ENCODE measurements around the gene KLK8.
"Not testable (repeated sequence)": the region's sequence is repeated elsewhere in the genome, so short reads cannot be mapped to it uniquely, and the experiment has no call there.

KLK8 gene

DNA sequence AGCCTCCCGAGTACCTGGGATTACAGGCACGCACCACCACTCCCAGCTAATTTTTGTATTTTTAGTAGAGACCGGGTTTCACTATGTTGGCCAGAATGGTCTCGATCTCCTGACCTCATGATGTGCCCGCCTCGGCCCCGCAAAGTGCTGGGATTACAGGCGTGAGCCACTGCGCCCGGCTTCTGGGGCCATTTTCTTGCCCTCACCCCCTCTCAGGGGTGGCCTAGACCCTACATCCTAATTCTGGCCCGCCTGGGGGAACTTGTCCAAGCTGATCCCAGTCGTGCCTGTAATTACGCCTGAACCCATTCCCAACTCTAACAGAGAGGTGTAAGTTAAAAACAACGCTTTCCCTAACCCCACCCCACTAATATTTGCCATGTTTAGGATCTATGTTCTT is 17.0 kb downstream of the KLK8 start:
- H3K4me1 Mint-ChIP-seq; ATAC-seq (ENCODE audit: low read depth); H3K4me3 Mint-ChIP-seq; H3K36me3 Mint-ChIP-seq; H3K27ac Mint-ChIP-seq; H3K9me3 Mint-ChIP-seq; DNase-seq (ENCODE audit: low spot score in 2 of 2): not testable (repeated sequence)
- peaks cover 28% of the 10 kb centered on the region for H3K27me3 Mint-ChIP-seq

DNA sequence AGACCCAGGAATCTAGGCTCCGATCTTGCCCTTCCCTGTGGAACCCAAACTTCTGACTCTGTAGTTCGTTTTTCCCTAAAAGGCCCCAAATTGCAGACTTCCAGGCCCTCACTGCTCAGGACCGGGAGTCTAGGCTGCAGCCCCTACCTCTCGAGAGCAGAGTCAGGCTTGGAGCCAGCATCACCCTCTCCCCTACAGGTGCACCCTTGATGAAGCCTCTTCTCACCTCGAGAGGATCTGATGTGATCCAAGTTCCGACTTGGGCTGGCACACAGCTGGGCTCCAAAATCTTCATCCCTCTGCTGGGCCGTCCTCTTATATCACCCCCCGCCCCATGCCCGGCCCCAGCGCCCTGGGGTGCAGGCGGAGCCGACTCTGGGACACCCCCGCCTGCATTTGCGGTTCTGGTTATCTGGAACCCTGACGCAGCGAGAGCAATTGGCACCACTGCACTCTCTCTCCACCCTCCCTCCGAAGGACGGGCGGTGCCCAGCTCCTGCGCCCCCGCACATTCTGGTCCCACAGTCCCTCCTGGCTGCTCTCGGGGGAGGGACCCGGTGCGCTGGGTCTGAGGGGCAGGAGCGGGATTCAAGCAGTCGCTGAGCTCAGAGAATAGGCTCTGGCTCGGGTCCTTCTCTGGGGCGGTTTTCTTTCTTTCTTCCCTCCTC is 17.6 kb downstream of the KLK8 start, which contains the start of gene KLK7:
TSS of gene KLK7 (minus strand) at position 293 of the 668 bp plus-strand sequence. CDS start 1,518 bp downstream, outside the sequence.
- ATAC-seq (ENCODE audit: low read depth) (no peak), DNase-seq (ENCODE audit: low spot score in 2 of 2) (no peak)
- H3K27me3 Mint-ChIP-seq, result peaks cover 30% of the 10 kb centered on the region
- H3K36me3 Mint-ChIP-seq, result peaks cover 4% of the 10 kb centered on the region
- H3K9me3 Mint-ChIP-seq, result peaks cover 6% of the 10 kb centered on the region
- no peak within 1 kb of the TSS for H3K27ac Mint-ChIP-seq
- H3K4me3 Mint-ChIP-seq, result no peak within 1 kb of the TSS
- no peaks in the 10 kb centered on the region for H3K4me1 Mint-ChIP-seq

DNA sequence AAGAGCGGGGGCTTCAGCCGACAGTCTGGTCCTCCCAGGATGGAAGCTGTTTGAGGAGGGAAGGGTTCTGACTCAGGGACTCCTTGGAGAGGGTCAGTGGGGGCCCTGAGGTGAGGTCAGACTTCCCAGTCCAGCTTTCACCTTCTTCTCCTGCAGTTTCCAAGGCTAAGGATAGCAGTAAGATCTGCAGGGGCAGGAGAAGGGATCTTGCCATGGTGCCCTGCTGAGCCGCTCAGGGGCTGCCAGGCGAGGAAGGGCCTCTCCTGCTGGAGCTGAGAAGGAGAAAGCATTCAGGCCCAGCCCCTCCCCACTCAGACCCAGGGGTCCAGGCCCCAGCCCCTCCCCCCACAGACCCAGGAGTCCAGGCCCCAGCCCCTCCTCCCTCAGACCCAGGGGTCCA is 19.2 kb downstream of the KLK8 start:
- Mint-ChIP-seq H3K9me3 (peaks cover 4% of the 10 kb centered on the region), H3K27me3 (peaks cover 37% of the 10 kb centered on the region), H3K27ac (no peak overlapping the region), H3K4me3 (no peak overlapping the region), H3K4me1 (no peaks in the 10 kb centered on the region), H3K36me3 (peaks cover 4% of the 10 kb centered on the region)
- ATAC-seq (ENCODE audit: low read depth), result no peak
- no peak for DNase-seq (ENCODE audit: low spot score in 2 of 2)

DNA sequence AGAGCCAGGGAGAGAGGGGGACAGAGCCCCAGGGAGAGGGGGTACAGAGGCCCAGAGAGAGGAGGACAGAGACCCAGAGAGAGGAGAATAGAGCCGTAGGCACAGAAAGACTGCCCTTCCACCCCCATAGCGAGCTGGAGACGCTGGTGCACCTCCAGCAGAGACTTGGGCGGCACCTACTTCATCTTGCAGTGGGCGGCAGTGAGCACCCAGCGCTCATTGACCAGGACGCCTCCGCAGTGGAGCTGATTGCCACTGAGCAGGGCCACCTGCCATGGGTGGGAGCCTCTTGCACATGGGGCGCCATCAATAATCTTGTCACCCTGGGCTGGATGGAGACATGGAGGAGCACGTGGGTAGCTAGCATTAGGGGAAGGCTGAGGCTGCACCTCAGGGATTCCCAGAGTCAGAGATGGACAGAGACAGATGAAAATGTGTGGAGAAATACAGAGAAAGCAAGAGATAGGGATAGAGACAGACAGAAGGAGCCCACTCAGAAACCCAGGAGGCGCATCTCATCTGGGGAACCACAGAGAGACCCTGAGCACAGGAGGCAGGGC is 19.7 kb downstream of the KLK8 start:
- H3K36me3 Mint-ChIP-seq, result peaks cover 4% of the 10 kb centered on the region
- peaks cover 39% of the 10 kb centered on the region for H3K27me3 Mint-ChIP-seq

DNA sequence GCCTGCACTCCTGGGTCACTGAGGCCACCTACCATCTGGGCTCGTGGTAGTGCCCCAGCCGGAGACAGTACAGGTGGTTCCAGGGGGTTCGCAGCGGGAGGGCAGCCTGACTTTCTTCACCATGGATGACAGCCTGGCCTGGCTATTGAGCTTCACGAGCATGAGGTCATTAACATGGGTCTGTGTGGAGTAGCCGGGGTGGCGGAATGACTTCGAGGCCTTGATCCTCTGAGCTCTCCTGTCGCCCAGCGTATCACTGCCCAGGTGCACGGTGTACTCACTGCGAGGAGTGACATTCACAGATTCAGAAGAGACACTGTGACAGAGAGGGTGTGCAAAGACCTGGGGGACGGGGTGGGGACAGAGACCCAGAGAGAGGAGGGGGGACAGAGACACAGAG is 21.2 kb downstream of the KLK8 start:
- no peak for DNase-seq (ENCODE audit: low spot score in 2 of 2)
- H3K36me3 Mint-ChIP-seq, result peaks cover 4% of the 10 kb centered on the region
- peaks cover 39% of the 10 kb centered on the region for H3K27me3 Mint-ChIP-seq
- H3K27ac Mint-ChIP-seq, result no peak overlapping the region
- no peaks in the 10 kb centered on the region for H3K4me1 Mint-ChIP-seq
- no peak for ATAC-seq (ENCODE audit: low read depth)
- H3K4me3 Mint-ChIP-seq, result no peak overlapping the region
- peaks cover 4% of the 10 kb centered on the region for H3K9me3 Mint-ChIP-seq

More for the DNA sequence above, 19.7 kb downstream of the KLK8 start:
- no peak overlapping the region for H3K27ac Mint-ChIP-seq
- no peaks in the 10 kb centered on the region for H3K4me1 Mint-ChIP-seq
- ATAC-seq (ENCODE audit: low read depth) (no peak), DNase-seq (ENCODE audit: low spot score in 2 of 2) (no peak)
- H3K4me3 Mint-ChIP-seq, result no peak overlapping the region
- peaks cover 4% of the 10 kb centered on the region for H3K9me3 Mint-ChIP-seq

DNA sequence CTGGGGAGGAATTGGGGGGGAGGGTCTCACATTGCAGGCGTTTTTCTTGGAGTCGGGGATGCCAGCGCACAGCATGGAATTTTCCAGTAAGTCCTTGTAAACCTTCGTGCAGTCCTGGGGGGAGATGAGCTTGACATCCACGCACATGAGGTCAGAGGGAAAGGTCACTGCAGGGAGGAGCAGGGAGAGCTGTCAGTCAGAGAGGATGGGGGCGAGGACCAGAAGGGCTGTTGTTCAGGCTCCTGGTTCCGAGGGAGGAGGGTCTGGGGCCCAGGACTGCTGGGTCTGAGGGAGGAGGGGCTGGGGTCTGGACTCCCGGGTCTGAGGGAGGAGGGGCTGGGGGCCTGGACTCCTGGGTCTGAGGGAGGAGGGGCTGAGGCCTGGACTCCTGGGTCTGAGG is 21.6 kb downstream of the KLK8 start:
- Mint-ChIP-seq H3K4me1 (no peaks in the 10 kb centered on the region), H3K27me3 (peaks cover 39% of the 10 kb centered on the region)
- no peak for ATAC-seq (ENCODE audit: low read depth)

DNA sequence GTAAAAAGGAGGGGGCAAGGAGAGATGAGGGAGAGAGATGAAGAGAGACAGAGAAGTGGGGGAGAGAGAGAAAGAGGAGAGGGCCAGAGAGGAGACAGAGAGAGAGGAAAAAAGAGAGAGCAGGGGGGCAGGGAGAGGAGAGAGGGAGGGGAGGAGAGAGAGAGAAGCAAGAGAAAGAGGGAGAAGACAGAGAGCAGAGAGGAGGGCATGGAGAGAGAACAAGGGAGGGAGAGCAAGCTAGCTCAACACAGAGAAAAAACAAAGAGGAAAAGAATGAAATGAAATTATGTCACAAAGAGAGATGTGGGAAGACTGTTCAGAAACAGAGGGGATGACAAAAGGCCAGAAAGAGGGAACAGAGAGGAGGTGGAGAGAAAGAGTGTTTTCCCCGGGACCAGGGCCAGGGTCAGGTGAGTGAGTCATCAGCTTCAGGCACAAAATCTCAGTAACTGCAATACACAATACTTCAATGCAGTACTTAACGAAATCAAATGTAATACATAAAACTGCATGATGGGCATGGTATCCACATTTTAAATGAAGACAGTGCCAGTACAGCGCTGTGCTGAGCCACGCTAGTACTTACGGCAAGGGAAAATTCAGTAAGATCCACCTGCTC is 22.5 kb downstream of the KLK8 start:
- Mint-ChIP-seq H3K36me3 (peaks cover 4% of the 10 kb centered on the region), H3K27ac (no peak overlapping the region), H3K4me1 (no peaks in the 10 kb centered on the region), H3K4me3 (no peak overlapping the region), H3K9me3 (peaks cover 4% of the 10 kb centered on the region), H3K27me3 (peaks cover 38% of the 10 kb centered on the region)
- DNase-seq (ENCODE audit: low spot score in 2 of 2) (no peak), ATAC-seq (ENCODE audit: low read depth) (no peak)

More for the DNA sequence above, 21.6 kb downstream of the KLK8 start:
- no peak overlapping the region for H3K27ac Mint-ChIP-seq
- peaks cover 4% of the 10 kb centered on the region for H3K36me3 Mint-ChIP-seq
- peaks cover 4% of the 10 kb centered on the region for H3K9me3 Mint-ChIP-seq
- DNase-seq (ENCODE audit: low spot score in 2 of 2), result no peak
- no peak overlapping the region for H3K4me3 Mint-ChIP-seq

DNA sequence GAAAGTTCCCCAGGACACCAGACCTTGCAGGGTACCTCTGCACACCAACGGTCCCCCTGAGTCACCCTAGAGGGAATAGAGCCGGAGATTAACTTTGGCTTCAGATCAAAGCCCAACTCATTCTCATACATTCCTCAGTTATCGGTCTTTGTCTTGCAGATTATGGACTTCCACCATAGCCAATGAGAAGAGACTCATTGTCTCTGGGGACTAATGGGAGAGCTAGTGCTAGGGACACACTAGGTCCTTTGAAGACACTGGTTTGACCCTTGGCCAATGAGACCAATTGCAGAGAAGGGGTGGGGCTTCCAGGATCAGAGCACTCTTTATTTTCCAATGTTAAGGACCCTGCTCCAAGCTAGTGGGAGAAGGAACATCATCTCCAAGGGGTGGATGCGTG is 23.8 kb downstream of the KLK8 start:
- Mint-ChIP-seq H3K9me3 (peaks cover 4% of the 10 kb centered on the region), H3K27ac (no peak overlapping the region), H3K4me3 (no peak overlapping the region), H3K36me3 (peaks cover 4% of the 10 kb centered on the region), H3K27me3 (peaks cover 41% of the 10 kb centered on the region), H3K4me1 (no peaks in the 10 kb centered on the region)
- ATAC-seq (ENCODE audit: low read depth) (no peak), DNase-seq (ENCODE audit: low spot score in 2 of 2) (no peak)

DNA sequence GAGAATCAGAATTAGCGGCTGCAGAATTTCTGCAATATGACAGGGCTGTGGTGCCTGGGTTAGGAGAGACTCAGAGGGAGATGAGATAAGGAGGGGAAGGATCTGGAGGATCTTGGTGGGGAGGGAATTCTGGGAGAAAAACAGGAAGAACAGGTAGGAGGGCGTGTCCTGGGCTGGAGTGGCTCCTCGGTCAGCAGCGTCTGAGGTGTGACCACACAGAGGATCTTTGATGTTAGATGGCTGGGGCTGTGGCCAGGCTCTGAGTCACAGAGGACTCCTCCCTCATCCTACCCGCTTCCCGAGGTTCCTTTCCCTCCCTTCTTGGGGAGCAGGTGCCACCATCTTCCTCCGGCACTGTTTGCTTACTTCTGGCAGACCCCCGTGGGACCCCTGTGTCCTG is 25.6 kb downstream of the KLK8 start:
- Mint-ChIP-seq H3K4me1 (no peaks in the 10 kb centered on the region), H3K27ac (no peak overlapping the region), H3K9me3 (peaks cover under 1% of the 10 kb centered on the region), H3K4me3 (no peak overlapping the region), H3K36me3 (peaks cover 2% of the 10 kb centered on the region), H3K27me3 (peaks cover 33% of the 10 kb centered on the region)
- DNase-seq (ENCODE audit: low spot score in 2 of 2) (no peak), ATAC-seq (ENCODE audit: low read depth) (no peak)

DNA sequence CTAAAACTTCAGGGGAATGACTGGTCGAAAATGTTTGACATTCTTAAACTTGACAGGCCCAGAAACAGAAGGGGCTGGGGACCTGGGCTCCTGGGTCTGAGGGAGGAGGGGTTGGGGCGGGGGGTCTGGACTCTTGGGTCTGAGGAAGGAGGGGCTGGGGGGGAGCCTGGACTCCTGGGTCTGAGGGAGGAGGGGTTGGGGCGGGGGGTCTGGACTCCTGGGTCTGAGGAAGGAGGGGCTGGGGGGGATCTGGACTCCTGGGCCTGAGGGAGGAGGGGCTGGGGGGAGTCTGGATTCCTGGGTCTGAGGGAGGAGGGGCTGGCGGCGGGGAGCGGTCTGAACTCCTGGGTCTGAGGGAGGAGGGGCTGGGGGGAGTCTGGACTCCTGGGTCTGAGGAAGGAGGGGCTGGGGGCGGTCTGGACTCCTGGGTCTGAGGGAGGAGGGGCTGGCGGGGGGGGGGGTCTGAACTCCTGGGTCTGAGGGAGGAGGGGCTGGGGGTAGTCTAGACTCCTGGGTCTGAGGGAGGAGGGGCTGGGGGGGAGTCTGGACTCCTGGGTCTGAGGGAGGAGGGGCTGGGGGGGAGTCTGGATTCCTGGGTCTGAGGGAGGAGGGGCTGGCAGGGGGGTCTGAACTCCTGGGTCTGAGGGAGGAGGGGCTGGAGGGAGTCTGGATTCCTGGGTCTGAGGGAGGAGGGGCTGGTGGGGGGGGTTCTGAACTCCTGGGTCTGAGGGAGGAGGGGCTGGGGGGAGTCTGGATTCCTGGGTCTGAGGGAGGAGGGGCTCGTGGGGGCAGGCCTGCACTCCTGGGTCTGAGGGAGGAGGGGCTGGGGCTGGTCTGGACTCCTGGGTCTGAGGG is 26.5 kb downstream of the KLK8 start:
- no peak for ATAC-seq (ENCODE audit: low read depth)
- H3K4me1 Mint-ChIP-seq, result no peaks in the 10 kb centered on the region
- no peak for DNase-seq (ENCODE audit: low spot score in 2 of 2)
- peaks cover under 1% of the 10 kb centered on the region for H3K9me3 Mint-ChIP-seq
- peaks cover under 1% of the 10 kb centered on the region for H3K36me3 Mint-ChIP-seq
- peaks cover 33% of the 10 kb centered on the region for H3K27me3 Mint-ChIP-seq
- no peak overlapping the region for H3K27ac Mint-ChIP-seq
- H3K4me3 Mint-ChIP-seq, result no peak overlapping the region

DNA sequence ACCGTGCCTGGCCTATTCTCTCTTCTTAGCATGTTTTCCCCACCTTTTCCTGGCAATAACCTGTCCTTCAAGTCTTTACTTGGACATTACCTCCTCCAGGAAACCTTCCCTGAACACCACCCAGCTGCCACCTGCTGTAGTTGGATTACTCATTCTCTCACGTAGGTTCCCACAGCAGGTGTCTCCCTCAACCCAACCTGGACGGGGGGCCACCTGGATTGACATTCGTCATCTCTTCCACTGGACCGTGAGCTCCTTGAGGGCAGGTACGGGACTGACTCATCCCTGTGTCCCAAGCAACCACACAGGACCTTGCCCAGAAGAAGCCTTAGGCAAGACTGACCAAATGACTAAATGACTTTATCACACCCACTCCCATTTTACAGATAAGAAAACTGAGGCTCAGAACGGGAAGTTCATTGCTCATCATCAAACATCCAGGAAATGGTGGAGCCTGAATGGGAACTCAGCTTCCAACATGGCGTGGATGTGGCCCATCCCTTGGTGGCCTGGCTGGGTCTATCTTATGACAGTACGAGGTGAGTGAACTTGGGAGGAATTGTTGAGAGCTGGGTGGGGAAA is 28.5 kb downstream of the KLK8 start:
- ATAC-seq (ENCODE audit: low read depth) (no peak), DNase-seq (ENCODE audit: low spot score in 2 of 2) (no peak)
- Mint-ChIP-seq H3K4me1 (no peaks in the 10 kb centered on the region), H3K4me3 (no peak overlapping the region), H3K36me3 (peaks cover 3% of the 10 kb centered on the region), H3K27me3 (peaks cover 28% of the 10 kb centered on the region), H3K9me3 (peaks cover 2% of the 10 kb centered on the region), H3K27ac (no peak overlapping the region)

DNA sequence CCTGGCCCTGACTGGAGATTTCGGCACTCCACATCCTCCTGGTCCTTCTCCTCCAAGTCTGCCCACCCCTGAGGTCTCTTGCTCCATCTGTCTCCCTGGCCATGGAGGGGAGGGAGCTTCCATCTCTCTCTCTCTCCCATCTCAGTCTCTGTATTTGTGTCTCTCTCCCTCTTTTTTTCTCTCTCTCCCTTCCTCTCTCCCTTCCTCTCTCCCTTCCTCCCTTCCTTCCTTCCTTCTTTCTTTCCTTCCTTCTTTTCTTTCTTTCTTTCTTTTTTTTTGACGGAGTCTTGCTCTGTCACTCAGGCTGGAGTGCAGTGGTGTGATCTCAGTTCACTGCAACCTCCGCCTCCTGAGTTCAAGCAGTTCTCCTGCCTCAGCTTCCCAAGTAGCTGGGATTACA is 31.6 kb downstream of the KLK8 start:
- H3K27me3 Mint-ChIP-seq, result peaks cover 22% of the 10 kb centered on the region
- not testable (repeated sequence) for H3K36me3 Mint-ChIP-seq, H3K27ac Mint-ChIP-seq

DNA sequence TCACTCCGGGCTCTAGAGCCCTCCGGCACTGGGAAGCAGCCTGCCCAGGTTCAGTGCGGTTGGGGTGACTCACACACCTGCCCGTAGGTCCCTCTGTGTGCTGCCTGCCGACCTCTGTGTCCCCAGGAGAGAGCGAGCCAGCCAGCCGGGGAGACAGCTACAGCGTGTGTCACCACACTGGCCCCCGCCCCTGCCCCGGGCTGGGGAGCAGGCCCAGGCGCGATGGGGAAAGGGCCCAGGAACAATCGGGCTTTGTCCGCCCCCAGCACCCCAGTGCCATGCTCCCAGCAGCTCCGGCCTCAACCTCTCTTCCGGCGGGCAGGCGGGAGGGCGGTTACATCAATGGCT is 32.0 kb downstream of the KLK8 start, which contains the start of gene KLK6:
TSS of gene KLK6 (minus strand) at position 179 of the 348 bp plus-strand sequence. CDS start 1,487 bp downstream, outside the sequence.
- Mint-ChIP-seq H3K36me3 (peaks cover 3% of the 10 kb centered on the region), H3K27me3 (peaks cover 20% of the 10 kb centered on the region), H3K27ac (no peak within 1 kb of the TSS), H3K4me3 (no peak within 1 kb of the TSS), H3K9me3 (peaks cover 2% of the 10 kb centered on the region), H3K4me1 (no peaks in the 10 kb centered on the region)
- DNase-seq (ENCODE audit: low spot score in 2 of 2) (no peak), ATAC-seq (ENCODE audit: low read depth) (no peak)

More for the DNA sequence above, 31.6 kb downstream of the KLK8 start:
- not testable (repeated sequence) for ATAC-seq (ENCODE audit: low read depth); H3K4me1 Mint-ChIP-seq; H3K9me3 Mint-ChIP-seq; DNase-seq (ENCODE audit: low spot score in 2 of 2); H3K4me3 Mint-ChIP-seq
